Astrocyte of the cerebellum (primary cell): ENCODE measurements around the gene MED29.

Experiments used
- DNase-seq: peaks from one replicate; pipeline ENCODE4 v3.0.0-alpha.2; 2011; ENCODE audit warnings: low read depth
- H3K4me3 ChIP-seq: 2 replicates; pipeline ENCODE4 v1.5.1; 2011; ENCODE audit warnings: mild to moderate bottlenecking, low read depth, low read length, moderate library complexity
- CTCF ChIP-seq: IDR thresholded peaks from 2 replicates; pipeline ENCODE4 v1.5.1; 2012; ENCODE audit warnings: low read length, low read depth, moderate library complexity, mild to moderate bottlenecking; ENCODE audit errors: missing control alignments
- in situ Hi-C: cut with HindIII; loops from 2 replicates; pipeline ENCODE4 v1.10.0; 2017; ENCODE audit warnings: low sequenced_read_pairs

The MED29 gene

DNA sequence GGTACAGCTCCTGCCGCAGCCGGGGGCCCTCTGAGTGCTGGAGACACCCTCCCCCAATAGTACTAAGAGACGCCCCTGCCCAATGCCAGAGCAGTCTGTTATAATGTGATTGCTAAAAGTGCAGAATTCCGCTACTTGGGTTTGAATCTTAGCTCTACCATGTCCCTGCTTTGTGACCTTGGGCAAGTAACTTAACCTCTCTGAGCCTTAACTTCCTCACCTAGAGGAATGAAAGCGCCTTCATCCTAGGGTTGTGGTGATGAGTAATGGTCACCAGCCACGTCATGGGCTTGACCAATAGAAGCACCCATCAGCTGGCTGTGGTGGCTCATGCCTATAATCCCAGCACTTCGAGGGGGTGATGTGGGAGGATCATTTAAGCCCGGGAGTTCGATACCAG is 27.8 kb downstream of the MED29 start:
- no peak for DNase-seq
- H3K4me3 ChIP-seq, result no peak overlapping the region
- TF ChIP-seq CTCF, result no peak
- in situ Hi-C loops, result no loop called here

- H3K4me3 ChIP-seq, result no peak overlapping the region
- TF ChIP-seq CTCF, result no peak
- in situ Hi-C loops, result no loop called here
- DNase-seq, result no peak
Measured at GRCh38 chr19:39420769-39421168, 29.6 kb downstream of the MED29 start.

DNA sequence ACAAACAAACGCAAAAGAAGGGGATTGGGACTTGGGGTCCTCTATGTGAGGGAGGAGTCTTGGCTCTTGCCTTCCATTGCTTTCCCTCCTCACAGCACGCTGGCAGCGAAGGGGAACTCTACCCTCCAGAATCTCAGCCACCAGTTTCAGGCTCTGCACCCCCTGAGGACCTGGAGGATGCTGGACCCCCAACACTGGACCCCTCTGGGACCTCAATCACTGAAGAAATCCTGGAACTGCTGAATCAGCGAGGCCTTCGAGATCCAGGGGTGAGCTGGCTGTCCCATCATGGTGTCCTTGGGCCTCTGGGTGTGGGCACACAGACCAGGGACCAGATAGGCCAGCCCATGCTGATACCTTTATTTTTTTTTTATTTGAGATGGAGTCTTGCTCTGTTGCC is 30.8 kb downstream of the MED29 start:
- H3K4me3 ChIP-seq, result no peak overlapping the region
- no peak for DNase-seq
- TF ChIP-seq CTCF, result no peak
- in situ Hi-C loops, result no loop called here

DNA sequence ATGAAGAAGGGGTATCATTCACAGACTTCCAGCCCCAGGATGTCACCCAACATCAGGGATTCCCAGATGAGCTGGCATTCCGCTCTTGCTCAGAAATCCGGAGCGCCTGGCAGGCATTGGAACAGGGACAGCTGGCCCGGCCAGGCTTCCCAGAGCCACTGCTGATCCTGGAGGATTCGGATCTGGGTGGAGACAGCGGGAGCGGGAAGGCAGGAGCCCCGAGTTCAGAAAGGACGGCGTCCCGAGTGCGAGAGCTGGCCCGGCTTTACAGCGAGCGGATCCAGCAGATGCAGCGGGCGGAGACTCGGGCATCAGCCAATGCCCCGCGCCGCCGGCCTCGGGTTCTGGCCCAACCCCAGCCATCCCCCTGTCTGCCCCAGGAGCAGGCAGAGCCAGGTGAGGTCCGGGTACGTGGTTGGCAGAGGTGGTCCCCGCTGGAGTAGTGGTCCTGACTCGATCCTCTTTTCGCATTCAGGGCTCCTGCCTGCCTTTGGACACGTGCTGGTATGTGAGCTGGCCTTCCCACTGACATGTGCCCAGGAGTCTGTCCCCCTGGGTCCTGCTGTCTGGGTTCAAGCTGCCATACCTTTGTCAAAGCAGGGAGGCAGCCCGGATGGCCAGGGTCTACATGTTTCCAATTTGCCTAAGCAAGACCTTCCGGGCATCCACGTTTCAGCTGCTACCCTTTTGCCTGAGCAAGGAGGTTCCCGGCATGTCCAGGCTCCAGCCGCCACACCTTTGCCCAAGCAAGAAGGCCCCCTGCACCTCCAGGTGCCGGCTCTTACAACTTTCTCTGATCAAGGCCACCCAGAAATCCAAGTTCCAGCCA is 32.3 kb downstream of the MED29 start:
- TF ChIP-seq CTCF, result no peak
- no peak for DNase-seq
- in situ Hi-C loops, result no loop called here
- no peak overlapping the region for H3K4me3 ChIP-seq

GRCh38 chr19:39424934-39425333 is 33.8 kb downstream of the MED29 start:
- in situ Hi-C loops, result no loop called here
- H3K4me3 ChIP-seq, result no peak overlapping the region
- no peak for TF ChIP-seq CTCF
- no peak for DNase-seq

GRCh38 chr19:39425744-39426143 is 34.6 kb downstream of the MED29 start:
- no peak overlapping the region for H3K4me3 ChIP-seq
- no peak for DNase-seq
- in situ Hi-C loops, result no loop called here
- no peak for TF ChIP-seq CTCF
